ENCODE data around the gene NEDD8. TPM values are rescaled to one million over a fixed set of nuclear protein-coding genes. Genes with fewer than 3 reads are reported as not detected.

The NEDD8 gene
- total RNA-seq, 4 donors from 2014 or later, result 106 to 156 (median 122) TPM

DNA sequence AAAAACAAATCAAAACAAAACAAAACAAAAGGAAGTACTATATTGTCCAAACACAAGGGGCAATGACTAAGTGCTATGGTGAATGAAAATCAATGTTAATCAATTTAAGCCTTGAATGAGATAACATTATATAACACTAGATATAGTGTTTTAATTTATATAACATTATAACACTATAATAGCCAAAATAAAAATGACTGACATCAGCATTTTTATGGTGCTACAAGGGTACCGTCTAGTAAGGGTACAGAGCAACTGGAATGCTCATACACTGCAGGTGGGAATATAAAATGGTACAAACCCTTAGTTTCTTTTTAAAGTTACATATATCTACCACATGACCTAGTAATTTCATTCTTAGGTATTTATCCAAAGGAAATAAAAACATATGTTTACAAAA is 5.7 kb downstream of the NEDD8 start:
- TF ChIP-seq, protein P1, sequence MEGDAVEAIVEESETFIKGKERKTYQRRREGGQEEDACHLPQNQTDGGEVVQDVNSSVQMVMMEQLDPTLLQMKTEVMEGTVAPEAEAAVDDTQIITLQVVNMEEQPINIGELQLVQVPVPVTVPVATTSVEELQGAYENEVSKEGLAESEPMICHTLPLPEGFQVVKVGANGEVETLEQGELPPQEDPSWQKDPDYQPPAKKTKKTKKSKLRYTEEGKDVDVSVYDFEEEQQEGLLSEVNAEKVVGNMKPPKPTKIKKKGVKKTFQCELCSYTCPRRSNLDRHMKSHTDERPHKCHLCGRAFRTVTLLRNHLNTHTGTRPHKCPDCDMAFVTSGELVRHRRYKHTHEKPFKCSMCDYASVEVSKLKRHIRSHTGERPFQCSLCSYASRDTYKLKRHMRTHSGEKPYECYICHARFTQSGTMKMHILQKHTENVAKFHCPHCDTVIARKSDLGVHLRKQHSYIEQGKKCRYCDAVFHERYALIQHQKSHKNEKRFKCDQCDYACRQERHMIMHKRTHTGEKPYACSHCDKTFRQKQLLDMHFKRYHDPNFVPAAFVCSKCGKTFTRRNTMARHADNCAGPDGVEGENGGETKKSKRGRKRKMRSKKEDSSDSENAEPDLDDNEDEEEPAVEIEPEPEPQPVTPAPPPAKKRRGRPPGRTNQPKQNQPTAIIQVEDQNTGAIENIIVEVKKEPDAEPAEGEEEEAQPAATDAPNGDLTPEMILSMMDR (IDR thresholded peaks at IDR 0.05; ENCODE audit: low read depth), result no peak

DNA sequence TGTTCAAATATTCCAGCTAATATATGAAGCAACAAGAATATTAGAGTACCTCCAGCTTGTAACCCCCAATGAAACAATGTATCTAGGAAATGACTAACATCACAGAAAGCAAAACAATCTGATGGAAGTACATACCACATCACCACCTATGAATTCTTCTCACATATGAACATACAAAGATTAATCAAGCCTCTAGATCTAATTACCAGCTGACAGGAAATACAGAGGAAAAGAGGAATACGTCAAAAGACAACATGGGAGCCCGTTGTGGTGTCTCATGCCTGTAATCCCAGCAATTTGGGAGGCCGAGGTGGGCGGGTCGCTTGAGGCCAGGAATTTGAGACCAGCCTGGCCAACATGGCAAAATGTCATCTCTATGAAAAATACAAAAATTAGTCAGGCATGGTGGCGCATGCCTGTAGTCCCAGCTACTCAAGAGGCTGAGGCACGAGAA is 7.5 kb downstream of the NEDD8 start:
- TF ChIP-seq, protein P1 (IDR thresholded peaks at IDR 0.05; ENCODE audit: low read depth), result no peak

DNA sequence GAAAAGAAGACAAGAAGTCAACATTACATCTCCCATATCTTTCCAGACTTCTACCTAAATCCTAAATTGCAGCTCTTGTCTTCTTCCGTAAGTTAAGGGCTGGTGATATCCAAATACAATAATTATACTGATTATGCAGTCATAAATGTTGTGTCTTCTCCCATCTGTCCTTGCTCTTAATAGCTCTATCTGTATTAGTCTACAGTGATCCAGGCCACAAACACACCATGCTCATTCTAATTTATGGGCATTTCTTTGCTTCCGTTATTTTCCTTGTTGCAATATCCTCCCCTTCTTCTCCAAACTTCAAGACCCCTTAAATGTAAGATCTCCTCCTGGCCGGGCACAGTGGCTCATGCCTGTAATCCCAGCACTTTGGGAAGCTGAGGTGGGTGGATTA is 12.6 kb downstream of the NEDD8 start:
- TF ChIP-seq, protein P1 (IDR thresholded peaks at IDR 0.05; ENCODE audit: low read depth), result no peak

DNA sequence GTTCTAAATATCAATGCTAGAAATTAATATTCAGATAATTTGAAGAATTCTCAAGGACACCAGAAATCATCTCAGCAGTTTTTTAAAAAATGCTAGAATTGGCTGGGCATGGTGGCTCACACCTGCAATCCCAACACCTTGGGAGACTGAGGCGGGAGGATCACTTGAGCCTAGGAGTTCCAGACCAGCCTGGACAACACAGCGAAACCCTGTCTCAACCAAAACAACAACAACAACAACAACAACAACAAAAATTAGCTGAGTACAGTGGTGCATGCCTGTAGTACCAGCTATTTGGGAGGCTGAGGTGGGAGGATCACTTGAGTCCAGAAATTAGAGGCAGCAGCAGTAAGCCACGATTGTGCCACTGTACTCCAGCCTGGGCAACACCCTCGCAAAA is 13.1 kb downstream of the NEDD8 start:
- TF ChIP-seq, protein P1 (IDR thresholded peaks at IDR 0.05; ENCODE audit: low read depth), result no peak

DNA sequence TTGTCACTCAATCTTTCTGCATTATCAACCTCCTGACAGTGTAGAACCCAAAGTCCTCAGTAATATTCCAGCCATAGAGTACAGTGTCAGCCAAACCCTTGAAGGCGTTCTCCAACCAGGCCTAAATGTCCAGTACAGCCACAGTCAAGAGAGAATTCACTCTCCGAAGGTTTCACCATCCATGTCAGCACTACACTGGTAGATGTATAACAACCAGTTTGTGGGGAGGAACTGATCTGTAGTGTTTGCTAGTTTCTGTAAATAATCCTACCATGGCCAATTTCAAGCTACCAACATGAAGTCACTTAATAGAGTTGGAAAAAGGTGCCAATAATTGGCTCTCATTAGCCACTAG is 15.8 kb downstream of the NEDD8 start:
- TF ChIP-seq, protein P1 (IDR thresholded peaks at IDR 0.05; ENCODE audit: low read depth), result no peak

DNA sequence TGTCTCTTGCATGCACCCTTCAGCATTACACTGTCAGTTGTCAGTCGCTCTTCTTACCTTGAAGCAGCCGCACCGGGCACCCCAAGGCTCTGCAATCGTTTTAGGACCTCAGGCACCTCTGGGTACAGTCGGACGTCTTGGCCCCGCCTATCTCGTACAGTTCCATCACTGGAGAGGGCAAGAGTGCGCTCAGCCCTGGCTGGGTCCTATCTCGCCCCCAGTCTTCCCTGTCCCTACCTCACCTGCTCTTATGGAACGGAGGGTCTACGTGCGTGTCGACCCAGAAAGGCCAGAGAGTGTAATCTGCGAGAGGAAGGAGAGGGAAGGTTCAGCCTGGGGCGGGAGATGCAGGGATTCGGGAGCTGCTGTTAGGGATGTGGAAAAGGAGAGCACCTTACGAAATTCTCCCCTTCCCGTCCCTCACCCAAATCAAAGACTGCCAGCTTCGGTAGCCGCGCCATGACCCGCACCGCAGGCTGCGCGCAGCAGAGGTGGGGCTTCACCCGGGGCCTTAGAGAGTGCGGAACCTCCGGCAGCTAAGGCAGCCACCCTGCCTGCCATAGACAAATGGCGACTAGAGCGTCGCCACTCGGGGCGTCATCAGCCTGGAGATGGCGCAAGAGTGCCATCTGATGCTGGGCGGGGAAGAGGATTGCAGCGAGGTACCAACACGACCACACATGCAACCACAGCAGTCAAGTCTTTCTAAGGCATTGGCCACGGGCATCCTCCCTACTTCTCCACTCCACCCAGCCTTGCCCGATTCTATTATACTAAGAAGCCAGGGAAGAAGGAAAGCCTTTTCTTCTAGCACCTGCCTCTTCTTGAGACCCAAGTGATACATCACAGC is 16.4 kb downstream of the NEDD8 start, which contains the start of gene MDP1:
TSS of gene MDP1 (minus strand) at position 572 of the 850 bp plus-strand sequence. CDS start at position 461, 111 bp downstream.
- TF ChIP-seq, protein P1 (IDR thresholded peaks at IDR 0.05; ENCODE audit: low read depth), result no peak

DNA sequence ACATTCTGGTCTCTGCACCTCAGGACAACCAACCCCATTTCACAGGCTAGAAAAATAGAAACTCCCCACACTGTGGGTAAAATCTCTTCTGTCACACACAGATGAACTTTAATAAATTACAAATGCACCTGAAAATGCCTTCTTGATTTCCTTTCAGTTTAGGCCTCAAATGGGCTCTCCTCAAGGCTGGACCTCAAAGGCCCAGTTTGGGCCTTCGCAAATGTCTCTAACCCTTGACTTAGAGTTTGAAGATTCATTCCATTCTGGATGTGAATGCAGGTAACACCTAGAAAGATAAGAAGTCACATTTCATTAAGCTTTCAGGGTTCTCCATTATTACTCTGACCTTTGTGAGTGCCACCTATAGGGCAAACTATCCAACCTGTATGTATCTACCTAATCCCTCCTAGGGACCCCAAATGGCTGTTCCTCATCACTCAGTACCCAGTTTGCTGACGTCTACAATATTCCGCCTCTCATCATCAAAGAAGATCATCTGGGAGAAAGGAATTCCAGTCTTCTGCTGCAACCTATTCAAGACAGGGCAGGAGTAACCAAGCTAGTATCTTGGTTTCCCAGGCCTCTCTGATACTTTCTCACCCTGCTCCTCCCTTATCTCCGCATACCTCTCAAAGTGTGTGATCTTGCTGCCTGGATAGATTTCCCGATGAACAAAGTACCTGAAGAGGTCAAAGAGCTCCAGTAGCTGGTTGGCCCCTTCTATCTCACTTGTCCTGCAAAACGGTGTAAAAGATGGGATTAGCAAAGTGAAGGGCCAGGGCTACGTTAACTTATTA is 18.1 kb downstream of the NEDD8 start:
- TF ChIP-seq, protein P1 (IDR thresholded peaks at IDR 0.05; ENCODE audit: low read depth), result no peak
